Measurements from ENCODE around the gene ICAM2.
"Not testable (repeated sequence)": the region's sequence is repeated elsewhere in the genome, so short reads cannot be mapped to it uniquely, and the experiment has no call there.

The ICAM2 gene

GRCh38 chr17:64009571-64010402, 10.6 kb downstream of the ICAM2 start:
- no peak for DNase-seq (ENCODE audit: low read depth in 2 of 2)

- DNase-seq (ENCODE audit: low read depth in 2 of 2), result no peak
Measured at GRCh38 chr17:64008830-64009229, 11.6 kb downstream of the ICAM2 start.

- no peak for DNase-seq (ENCODE audit: low read depth in 2 of 2)
Measured at GRCh38 chr17:64008346-64008745, 12.1 kb downstream of the ICAM2 start.

- DNase-seq (ENCODE audit: low read depth in 2 of 2), result no peak
Measured at GRCh38 chr17:64007838-64008282, 12.6 kb downstream of the ICAM2 start.

GRCh38 chr17:64007089-64007837, 13.2 kb downstream of the ICAM2 start:
- not testable (repeated sequence) for DNase-seq (ENCODE audit: low read depth in 2 of 2)

GRCh38 chr17:64006361-64007088, 13.9 kb downstream of the ICAM2 start:
- DNase-seq (ENCODE audit: low read depth in 2 of 2), result no peak

GRCh38 chr17:64005734-64006167, 14.7 kb downstream of the ICAM2 start:
- DNase-seq (ENCODE audit: low read depth in 2 of 2), result no peak

- no peak for DNase-seq (ENCODE audit: low read depth in 2 of 2)
Measured at GRCh38 chr17:64004903-64005733, 15.3 kb downstream of the ICAM2 start.

GRCh38 chr17:64004218-64004770, 16.1 kb downstream of the ICAM2 start:
- no peak for DNase-seq (ENCODE audit: low read depth in 2 of 2)

- no peak for DNase-seq (ENCODE audit: low read depth in 2 of 2)
Measured at GRCh38 chr17:64003526-64004121, 16.8 kb downstream of the ICAM2 start.

- no peak for DNase-seq (ENCODE audit: low read depth in 2 of 2)
Measured at GRCh38 chr17:64002658-64003525, 17.5 kb downstream of the ICAM2 start.

- DNase-seq (ENCODE audit: low read depth in 2 of 2), result no peak
Measured at GRCh38 chr17:64001763-64002529, 18.5 kb downstream of the ICAM2 start.

- DNase-seq (ENCODE audit: low read depth in 2 of 2), result no peak
Measured at GRCh38 chr17:64001091-64001579, 19.3 kb downstream of the ICAM2 start.

- no peak for DNase-seq (ENCODE audit: low read depth in 2 of 2)
Measured at GRCh38 chr17:63999680-64000531, 20.5 kb downstream of the ICAM2 start.

GRCh38 chr17:63998721-63999679, 21.4 kb downstream of the ICAM2 start:
- DNase-seq (ENCODE audit: low read depth in 2 of 2), result no peak

GRCh38 chr17:63998050-63998720, 22.2 kb downstream of the ICAM2 start, which contains the start of gene PRR29:
TSS of gene PRR29 (plus strand) at chr17:63998351. CDS start at chr17:63998365, 14 bp downstream.
- peak; percentile 30 to 51 for DNase-seq (ENCODE audit: low read depth in 2 of 2)

Measured in stimulated activated CD8-positive, alpha-beta memory T cell treated with anti-CD3 and anti-CD28 coated beads, Interleukin-15, amount 100 ng/mL, for 4 hours (primary cell).